GM23248 (cell line): ENCODE data around the gene DDX28. TPM values are rescaled to one million over a fixed set of nuclear protein-coding genes. Genes with fewer than 3 reads are reported as not detected.
"Not testable (repeated sequence)": the region's sequence is repeated elsewhere in the genome, so short reads cannot be mapped to it uniquely, and the experiment has no call there.

ENCODE experiments used
- DNase-seq: peaks from one replicate; pipeline ENCODE4 v3.0.0-alpha.2; 2015
- H2AFZ ChIP-seq: fragments of 200-600 bp; sonication (generic); 2 replicates; pipeline ENCODE4 v1.6.1; 2016; ENCODE audit warnings: antibody characterized with exemption
- H3F3A ChIP-seq: fragments of 200-600 bp; sonication (generic); 2 replicates; pipeline ENCODE4 v1.6.1; 2016; ENCODE audit warnings: mild to moderate bottlenecking, antibody characterized with exemption, mixed run types; ENCODE audit not compliant: insufficient read depth
- H3K27ac ChIP-seq: fragments of 200-600 bp; sonication (generic); 2 replicates; pipeline ENCODE4 v1.5.1; 2016; ENCODE audit warnings: mild to moderate bottlenecking
- H3K27me3 ChIP-seq: fragments of 200-600 bp; sonication (generic); replicated peaks from 2 replicates; pipeline ENCODE4 v1.6.1; 2016; ENCODE audit warnings: mild to moderate bottlenecking; ENCODE audit not compliant: insufficient read depth
- H3K36me3 ChIP-seq: fragments of 200-600 bp; sonication (generic); 2 replicates; pipeline ENCODE4 v1.6.1; 2016; ENCODE audit warnings: low read depth, mild to moderate bottlenecking
- H3K4me1 ChIP-seq: fragments of 200-600 bp; sonication (generic); 2 replicates; pipeline ENCODE4 v1.6.1; 2016; ENCODE audit warnings: mild to moderate bottlenecking; ENCODE audit not compliant: insufficient read depth
- H3K4me2 ChIP-seq: fragments of 200-600 bp; sonication (generic); one replicate; pipeline ENCODE4 v1.6.1; 2016; ENCODE audit warnings: mild to moderate bottlenecking; ENCODE audit not compliant: unreplicated experiment
- H3K4me3 ChIP-seq: fragments of 200-600 bp; sonication (generic); 2 replicates; pipeline ENCODE4 v1.5.1; 2016; ENCODE audit warnings: mild to moderate bottlenecking
- H3K79me2 ChIP-seq: fragments of 200-600 bp; sonication (generic); 2 replicates; pipeline ENCODE4 v1.6.1; 2016; ENCODE audit warnings: mild to moderate bottlenecking; ENCODE audit not compliant: insufficient read depth
- H3K9ac ChIP-seq: fragments of 200-600 bp; sonication (generic); 2 replicates; pipeline ENCODE4 v1.6.1; 2016; ENCODE audit warnings: mild to moderate bottlenecking
- H3K9me2 ChIP-seq: fragments of 200-600 bp; sonication (generic); 2 replicates; pipeline ENCODE4 v1.6.1; 2016; ENCODE audit warnings: mixed run types, mild to moderate bottlenecking, moderate library complexity; ENCODE audit not compliant: insufficient read depth
- H3K9me3 ChIP-seq: fragments of 200-600 bp; sonication (generic); one replicate; pipeline ENCODE4 v1.6.1; 2017; ENCODE audit warnings: low read depth
- H4K20me1 ChIP-seq: fragments of 200-600 bp; sonication (generic); 2 replicates; pipeline ENCODE4 v1.6.0; 2016; ENCODE audit not compliant: insufficient read depth
- EZH2 ChIP-seq: fragments of 200-600 bp; sonication (generic); IDR thresholded peaks from 2 replicates; pipeline ENCODE4 v1.6.1; 2018; ENCODE audit warnings: antibody characterized with exemption, mild to moderate bottlenecking; ENCODE audit not compliant: insufficient read depth, poor library complexity, severe bottlenecking
- EZH2phosphoT487 ChIP-seq: fragments of 200-600 bp; sonication (generic); IDR thresholded peaks from 2 replicates; pipeline ENCODE4 v1.6.1; 2018; ENCODE audit warnings: antibody characterized with exemption, moderate library complexity, mild to moderate bottlenecking, low read depth; ENCODE audit not compliant: insufficient read depth
- WGBS, 2 experiments: methylation state at CpG; one replicate each; pipeline ENCODE4 v1.1.6; 2015 to 2017; ENCODE audit warnings: low lambda C conversion rate in 2 of 2, low coverage in 1 of 2; ENCODE audit errors: missing lambda C conversion rate in 2 of 2; 5-methylcytosine and 5-hydroxymethylcytosine counted together
- in situ Hi-C: fragments of 300-500 bp; cut with MboI; formaldehyde crosslinking; loops from 2 replicates; pipeline ENCODE4 v1.15.0; 2020
- polyA plus RNA-seq: library from polyadenylated mRNA; unstranded; fragments of >200 nt; fragmentation: Nextera tagmentation; extraction: Ambion mirVana; gene quantifications from 2 replicates; pipeline ENCODE4 v1.2.1, GENCODE V29; 2016
- total RNA-seq: library from RNA; depleted of rRNA; stranded (reverse); fragments of >200 nt; shearing (Covaris generic); gene quantifications from 2 replicates; pipeline ENCODE4 v1.2.3, GENCODE V29; 2014

DDX28 gene
- total and polyA plus RNA-seq, 2 experiments from 2014 or later: 8.8 to 9.0 TPM

GRCh38 chr16:68033101-68033500 lies 10.1 kb upstream of the DDX28 start:
- H3K9me3 ChIP-seq: no peaks in the 10 kb centered on the region
- no peak overlapping the region for H3K9ac ChIP-seq
- no peak overlapping the region for H3K4me2 ChIP-seq
- no peak for TF ChIP-seq EZH2
- no peaks in the 10 kb centered on the region for H3K79me2 ChIP-seq
- H3K27me3 ChIP-seq: no peaks in the 10 kb centered on the region
- peaks cover 11% of the 10 kb centered on the region; the same call in 1 of the 2 replicates for H3K4me1 ChIP-seq
- WGBS, 2 experiments: 97 to 100% methylated on average over 2 of the region's 2 CpGs
- H3F3A ChIP-seq: peaks cover 4% of the 10 kb centered on the region; the same call in 1 of the 2 replicates
- no peak overlapping the region for H3K27ac ChIP-seq
- no peaks in the 10 kb centered on the region for H4K20me1 ChIP-seq
- DNase-seq: no peak
- no peaks in the 10 kb centered on the region for H3K9me2 ChIP-seq
- H3K36me3 ChIP-seq: no peaks in the 10 kb centered on the region
- in situ Hi-C loops: no loop called here
- H2AFZ ChIP-seq: no peak overlapping the region
- no peak overlapping the region for H3K4me3 ChIP-seq

- H3K9me2 ChIP-seq: no peaks in the 10 kb centered on the region
- H3K27ac ChIP-seq: no peak overlapping the region
- 94 to 98% methylated on average over 2 of the region's 2 CpGs for WGBS, 2 experiments
- H3K4me2 ChIP-seq: no peak overlapping the region
- no peak overlapping the region for H2AFZ ChIP-seq
- no peaks in the 10 kb centered on the region for H3K9me3 ChIP-seq
- H3K36me3 ChIP-seq: no peaks in the 10 kb centered on the region
- peaks cover 11% of the 10 kb centered on the region; the same call in 1 of the 2 replicates for H3K4me1 ChIP-seq
- TF ChIP-seq EZH2phosphoT487 (no peak), EZH2 (no peak)
- in situ Hi-C loops: no loop called here
- no peak overlapping the region for H3K4me3 ChIP-seq
- no peaks in the 10 kb centered on the region for H4K20me1 ChIP-seq
- peaks cover 4% of the 10 kb centered on the region; the same call in 1 of the 2 replicates for H3F3A ChIP-seq
- H3K27me3 ChIP-seq: no peaks in the 10 kb centered on the region
- H3K9ac ChIP-seq: no peak overlapping the region
- no peaks in the 10 kb centered on the region for H3K79me2 ChIP-seq
- DNase-seq: peak; percentile 25
These were observed 8.9 kb upstream of the DDX28 start for GRCh38 chr16:68031951-68032350.

GRCh38 chr16:68030108-68030507 lies 7.1 kb upstream of the DDX28 start:
- H3K79me2 ChIP-seq, in situ Hi-C loops, H3K9ac ChIP-seq, H3K36me3 ChIP-seq, H3K9me3 ChIP-seq, H3K4me2 ChIP-seq, H4K20me1 ChIP-seq, H3K27me3 ChIP-seq, H3F3A ChIP-seq, H3K9me2 ChIP-seq, H2AFZ ChIP-seq, H3K27ac ChIP-seq, H3K4me3 ChIP-seq: not testable (repeated sequence)
- DNase-seq: peak; percentile 41
- peaks cover 11% of the 10 kb centered on the region; the same call in 1 of the 2 replicates for H3K4me1 ChIP-seq
- 53 to 72% methylated on average over 6 of the region's 6 CpGs for WGBS, 2 experiments

GRCh38 chr16:68028996-68029395 lies 6.0 kb upstream of the DDX28 start:
- Histone ChIP-seq H3K4me2 (no peak overlapping the region), H3K9me2 (no peaks in the 10 kb centered on the region), H3K36me3 (no peaks in the 10 kb centered on the region), H3K79me2 (peaks cover 15% of the 10 kb centered on the region), H3K27me3 (no peaks in the 10 kb centered on the region), H3F3A (peaks cover 4% of the 10 kb centered on the region; the same call in 1 of the 2 replicates), H3K9me3 (no peaks in the 10 kb centered on the region), H4K20me1 (no peaks in the 10 kb centered on the region), H3K4me3 (no peak overlapping the region), H2AFZ (no peak overlapping the region), H3K9ac (no peak overlapping the region), H3K4me1 (peaks cover 17% of the 10 kb centered on the region; the same call in 1 of the 2 replicates), H3K27ac (no peak overlapping the region)
- in situ Hi-C loops: no loop called here
- no peak for DNase-seq
- no peak for TF ChIP-seq EZH2phosphoT487
- TF ChIP-seq EZH2: no peak
- WGBS, 2 experiments: 93 to 96% methylated on average over 3 of the region's 3 CpGs

GRCh38 chr16:68022278-68022727 lies 729 bp downstream of the DDX28 start:
- peaks cover 16% of the 10 kb centered on the region for H3K4me1 ChIP-seq
- no peaks in the 10 kb centered on the region for H4K20me1 ChIP-seq
- H3K9ac ChIP-seq: peak overlapping the region; percentile 94
- peak overlapping the region; percentile 91 for H3K4me2 ChIP-seq
- DNase-seq: peak; percentile 45
- H2AFZ ChIP-seq: peak overlapping the region; percentile 81
- no peaks in the 10 kb centered on the region for H3K9me2 ChIP-seq
- 0 out of 2 replicates have a peak, but pooled peaks cover 4% of the 10 kb centered on the region for H3F3A ChIP-seq
- H3K79me2 ChIP-seq: peaks cover 45% of the 10 kb centered on the region
- peak overlapping the region; percentile 78 for H3K27ac ChIP-seq
- no peaks in the 10 kb centered on the region for H3K27me3 ChIP-seq
- H3K9me3 ChIP-seq: no peaks in the 10 kb centered on the region
- in situ Hi-C loops: no loop called here
- H3K36me3 ChIP-seq: no peaks in the 10 kb centered on the region
- 1 to 3% methylated on average over 14 to 19 of the region's 19 CpGs for WGBS, 2 experiments
- TF ChIP-seq EZH2 (no peak), EZH2phosphoT487 (no peak)
- H3K4me3 ChIP-seq: peak overlapping the region; percentile 91
